Bronchial epithelial cell (primary cell): Measurements from ENCODE around the gene XG. TPM values are rescaled to one million over a fixed set of nuclear protein-coding genes. Genes with fewer than 3 reads are reported as not detected.

Source experiments
- DNase-seq: peaks from one replicate; pipeline ENCODE4 v3.0.0-alpha.2; 2010; ENCODE audit warnings: low read depth
- FAIRE-seq: peaks from 2 replicates; lab custom pipeline; 2011; peaks lifted over from hg19 to GRCh38; lab: Jason Lieb, UNC
- H3K27me3 ChIP-seq: 2 replicates; pipeline ENCODE4 v1.5.1; 2011; ENCODE audit warnings: low read length; ENCODE audit not compliant: control insufficient read depth, insufficient read depth
- H3K36me3 ChIP-seq: 2 replicates; pipeline ENCODE4 v1.5.1; 2011; ENCODE audit warnings: low read length; ENCODE audit not compliant: control insufficient read depth, insufficient read depth
- H3K4me3 ChIP-seq: 2 replicates; pipeline ENCODE4 v1.5.1; 2011; ENCODE audit warnings: mild to moderate bottlenecking, low read depth, low read length, control low read depth
- CTCF ChIP-seq: IDR thresholded peaks from 2 replicates; pipeline ENCODE4 v1.5.1; 2011; ENCODE audit warnings: mild to moderate bottlenecking, moderate library complexity, low read length, control low read depth, inconsistent platforms; ENCODE audit not compliant: insufficient read depth, severe bottlenecking
- total RNA-seq: library from RNA; depleted of rRNA; stranded (reverse); fragments of >200 nt; gene quantifications from 2 replicates; pipeline ENCODE4 v1.2.1, GENCODE V29; 2014

XG gene
- total RNA-seq, 1 donor from 2014 or later, result 0.26 TPM

- no peak for FAIRE-seq
- Histone ChIP-seq H3K27me3 (no peaks in the 10 kb centered on the region), H3K36me3 (no peaks in the 10 kb centered on the region), H3K4me3 (no peak overlapping the region)
- no peak for TF ChIP-seq CTCF
- DNase-seq, result no peak
These were observed 105.7 kb downstream of the XG start for GRCh38 chrX:2857566-2857965.

GRCh38 chrX:2859197-2859797, 107.5 kb downstream of the XG start:
- H3K27me3 ChIP-seq, result no peaks in the 10 kb centered on the region
- no peak for TF ChIP-seq CTCF
- no peaks in the 10 kb centered on the region for H3K36me3 ChIP-seq
- FAIRE-seq (no peak), DNase-seq (no peak)
- no peak overlapping the region for H3K4me3 ChIP-seq

- TF ChIP-seq CTCF, result no peak
- no peak for FAIRE-seq
- H3K36me3 ChIP-seq, result no peaks in the 10 kb centered on the region
- no peaks in the 10 kb centered on the region for H3K27me3 ChIP-seq
- H3K4me3 ChIP-seq, result no peak overlapping the region
- DNase-seq, result no peak
These were observed 110.6 kb downstream of the XG start for GRCh38 chrX:2862404-2862803.

DNA sequence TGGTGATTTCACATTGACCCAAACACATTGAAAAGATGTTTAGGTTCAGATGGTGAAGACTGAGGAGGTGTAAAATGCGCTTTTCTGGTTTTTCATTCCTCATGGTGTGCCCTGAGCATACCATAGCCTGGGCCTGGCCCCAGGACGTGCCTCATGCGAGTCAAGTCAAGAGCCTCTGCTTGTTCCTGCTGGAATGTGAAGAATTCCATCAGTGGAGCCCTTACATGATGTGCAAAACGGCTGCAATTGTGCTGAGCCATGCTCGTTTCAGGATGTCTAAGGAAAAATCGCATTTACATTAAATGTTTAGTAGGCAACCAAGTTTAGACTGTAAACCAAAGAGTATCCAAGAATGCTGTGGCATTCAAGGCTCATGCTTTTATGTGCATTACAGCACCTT, 111.8 kb downstream of the XG start:
- Histone ChIP-seq H3K4me3 (no peak overlapping the region), H3K27me3 (no peaks in the 10 kb centered on the region), H3K36me3 (no peaks in the 10 kb centered on the region)
- DNase-seq (no peak), FAIRE-seq (no peak)
- no peak for TF ChIP-seq CTCF

Other genes starting within 250 kb of the XG start
- gene CD99, start 60.7 kb upstream of the XG start, total RNA-seq, result 51.2 and 57.9 TPM in 2 replicates
- gene GYG2, start 76.9 kb downstream of the XG start, total RNA-seq, result under 0.01 and 0.26 TPM in 2 replicates
- 11.8 and 29.6 TPM in 2 replicates for gene ARSD, start 177.3 kb downstream of the XG start, total RNA-seq